Left renal pelvis (tissue), 4 donors: ENCODE data around the gene NELFB. TPM values are rescaled to one million over a fixed set of nuclear protein-coding genes. Genes with fewer than 3 reads are reported as not detected.

Experiments used
- DNase-seq, 4 donors: peaks; one replicate each; pipeline ENCODE4 v3.0.0-alpha.2; 2013; ENCODE audit warnings: low read depth in 4 of 4, low spot score in 3 of 4
- polyA plus RNA-seq, 4 donors: library from polyadenylated mRNA; unstranded; fragments of 120-200 nt; gene quantifications; one replicate each; pipeline ENCODE4 v1.2.1, GENCODE V29; 2013; ENCODE audit not compliant: insufficient read length in 4 of 4

Gene NELFB
- polyA plus RNA-seq, 4 donors, result 44.5 to 56.7 (median 50.4) TPM

DNA sequence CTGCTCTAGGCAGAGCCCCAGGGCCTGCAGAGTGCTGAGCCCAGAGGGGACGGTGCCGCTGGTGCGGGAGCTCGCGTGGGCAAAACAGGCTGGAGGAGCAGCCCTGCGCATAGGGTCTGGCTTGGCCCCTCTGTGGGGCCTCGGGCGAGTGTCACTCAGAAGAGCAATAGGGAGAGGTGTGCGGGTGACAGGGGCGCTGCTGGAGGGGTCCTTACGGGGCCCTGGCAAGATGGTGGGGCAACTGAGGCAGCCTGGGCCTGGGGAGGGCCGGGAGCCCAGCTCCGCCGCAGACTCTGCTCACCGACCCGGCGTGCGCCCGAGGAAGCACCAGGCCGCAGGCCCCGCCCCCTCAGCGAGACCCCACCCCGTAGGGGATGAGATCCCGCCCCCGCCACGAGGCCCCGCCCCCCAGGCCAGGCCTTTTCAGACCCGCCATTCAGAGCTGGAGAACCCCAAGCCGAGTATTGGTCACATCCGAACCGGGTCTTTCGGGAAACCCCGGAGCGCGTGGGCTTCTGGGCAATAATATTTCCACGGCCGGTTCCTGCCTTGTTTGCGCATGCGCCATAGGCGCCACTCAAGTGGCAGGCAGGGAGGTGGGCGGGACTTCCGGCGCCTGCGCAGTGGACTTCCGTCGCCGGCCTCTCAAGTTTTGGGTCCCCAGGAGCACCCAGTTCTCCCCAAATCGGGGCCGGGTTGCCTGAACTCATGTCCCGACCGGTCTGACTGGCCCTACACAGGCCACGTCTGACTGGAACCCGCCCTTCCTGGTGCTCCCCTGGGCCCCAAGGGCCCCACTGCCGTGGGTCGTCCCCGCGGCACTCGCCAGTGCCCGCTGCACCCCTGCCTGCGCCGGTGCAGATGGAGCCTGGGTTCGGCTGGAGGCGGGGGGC lies 31.8 kb upstream of the NELFB start:
- DNase-seq, result peak; percentile 90 to 95 (median 94)

DNA sequence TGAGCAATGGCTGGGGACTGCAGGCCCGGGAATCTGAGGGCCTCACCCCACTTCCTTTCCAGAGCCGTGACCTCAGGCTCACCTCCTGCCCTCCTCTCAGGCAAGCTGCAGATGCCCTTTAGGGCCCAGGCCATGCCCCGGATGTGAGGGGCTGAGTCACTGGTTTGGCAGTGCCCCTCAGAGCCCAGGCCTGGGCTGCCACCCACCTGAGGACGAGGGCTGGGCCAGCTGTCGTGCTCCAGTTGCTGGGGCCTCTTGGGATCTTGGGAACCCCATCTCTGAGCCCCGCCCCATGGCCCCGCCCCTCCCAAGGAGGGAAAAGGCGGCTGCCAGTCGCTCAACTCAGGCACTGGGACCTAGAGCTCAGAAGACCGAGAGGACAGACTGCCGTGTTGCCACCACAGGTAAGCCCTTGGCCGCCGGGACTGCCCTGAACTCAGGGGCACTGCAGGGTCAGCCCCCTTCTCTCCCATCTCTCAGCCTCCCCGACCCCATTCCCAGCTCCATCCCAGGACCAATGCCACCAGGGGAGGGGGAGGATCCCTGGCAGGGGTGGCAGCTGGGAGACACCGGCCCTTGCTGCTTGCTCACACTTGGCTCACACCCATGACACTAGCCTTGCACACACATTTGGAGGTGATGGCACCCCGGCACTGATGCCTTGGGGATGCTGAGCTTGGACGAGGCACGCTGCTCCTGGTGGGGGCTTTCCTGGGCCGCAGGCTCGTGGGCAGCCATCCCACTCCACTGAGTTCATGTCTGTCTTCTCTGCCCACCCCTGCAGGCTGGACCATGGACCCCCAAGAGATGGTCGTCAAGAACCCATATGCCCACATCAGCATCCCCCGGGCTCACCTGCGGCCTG lies 30.1 kb upstream of the NELFB start, which contains the start of gene CYSRT1:
Gene CYSRT1 (plus strand): TSS at position 345 of the 865 bp plus-strand sequence. CDS start 448 bp downstream, at position 793.
- no peak for DNase-seq

DNA sequence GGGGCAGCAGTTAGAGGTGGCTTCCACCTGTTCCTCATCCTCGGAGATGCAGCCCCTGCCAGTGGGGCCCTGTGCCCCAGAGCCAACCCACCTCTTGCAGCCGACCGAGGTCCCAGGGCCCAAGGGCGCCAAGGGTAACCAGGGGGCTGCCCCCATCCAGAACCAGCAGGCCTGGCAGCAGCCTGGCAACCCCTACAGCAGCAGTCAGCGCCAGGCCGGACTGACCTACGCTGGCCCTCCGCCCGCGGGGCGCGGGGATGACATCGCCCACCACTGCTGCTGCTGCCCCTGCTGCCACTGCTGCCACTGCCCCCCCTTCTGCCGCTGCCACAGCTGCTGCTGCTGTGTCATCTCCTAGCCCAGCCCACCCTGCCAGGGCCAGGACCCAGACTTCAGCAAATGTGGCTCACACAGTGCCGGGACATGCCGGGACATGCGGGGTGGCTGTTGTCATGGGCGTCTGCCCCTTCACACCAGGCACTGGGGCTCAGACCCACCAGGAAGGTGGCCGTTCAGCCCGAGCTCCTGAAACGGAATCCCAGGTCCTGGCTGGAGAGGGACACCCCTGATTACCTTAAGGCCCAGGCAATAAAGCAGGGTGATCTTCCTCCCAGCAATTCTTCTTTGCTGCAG lies 29.3 kb upstream of the NELFB start:
- no peak for DNase-seq

DNA sequence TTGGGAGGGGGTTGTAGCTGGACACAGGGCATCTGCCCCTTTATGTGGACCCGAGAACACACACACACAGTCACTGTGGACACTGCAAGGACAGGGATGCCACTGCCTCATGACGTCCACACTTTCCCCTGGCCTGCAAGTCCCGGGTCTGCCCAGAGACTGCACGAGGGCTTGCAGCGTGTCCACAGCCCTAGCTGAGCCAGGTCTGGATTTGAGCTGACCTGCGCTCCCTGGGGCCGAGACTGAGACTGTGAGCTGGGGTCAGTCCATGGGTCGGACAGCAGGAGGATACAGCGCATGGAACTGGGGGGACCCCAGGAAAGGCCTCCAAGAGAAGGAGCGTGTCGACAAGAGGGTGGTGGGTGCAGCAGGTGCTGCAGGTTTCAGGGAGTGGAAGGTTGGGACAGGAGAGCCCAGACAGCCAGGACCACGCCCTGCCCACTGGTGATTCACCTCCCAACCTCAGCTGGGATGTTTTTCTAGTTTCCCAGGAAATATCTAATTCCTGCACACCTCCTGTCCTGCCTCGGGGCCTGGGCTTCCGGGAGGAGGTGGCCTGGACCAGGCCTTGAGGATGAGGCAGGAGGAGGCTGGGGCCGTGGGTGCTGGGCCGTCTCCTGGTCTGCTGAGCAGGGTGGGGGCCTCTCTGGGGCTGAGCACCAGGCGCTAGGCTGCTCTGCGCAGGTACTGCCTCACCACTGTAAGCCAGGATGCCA lies 28.6 kb upstream of the NELFB start:
- DNase-seq, result no peak

DNA sequence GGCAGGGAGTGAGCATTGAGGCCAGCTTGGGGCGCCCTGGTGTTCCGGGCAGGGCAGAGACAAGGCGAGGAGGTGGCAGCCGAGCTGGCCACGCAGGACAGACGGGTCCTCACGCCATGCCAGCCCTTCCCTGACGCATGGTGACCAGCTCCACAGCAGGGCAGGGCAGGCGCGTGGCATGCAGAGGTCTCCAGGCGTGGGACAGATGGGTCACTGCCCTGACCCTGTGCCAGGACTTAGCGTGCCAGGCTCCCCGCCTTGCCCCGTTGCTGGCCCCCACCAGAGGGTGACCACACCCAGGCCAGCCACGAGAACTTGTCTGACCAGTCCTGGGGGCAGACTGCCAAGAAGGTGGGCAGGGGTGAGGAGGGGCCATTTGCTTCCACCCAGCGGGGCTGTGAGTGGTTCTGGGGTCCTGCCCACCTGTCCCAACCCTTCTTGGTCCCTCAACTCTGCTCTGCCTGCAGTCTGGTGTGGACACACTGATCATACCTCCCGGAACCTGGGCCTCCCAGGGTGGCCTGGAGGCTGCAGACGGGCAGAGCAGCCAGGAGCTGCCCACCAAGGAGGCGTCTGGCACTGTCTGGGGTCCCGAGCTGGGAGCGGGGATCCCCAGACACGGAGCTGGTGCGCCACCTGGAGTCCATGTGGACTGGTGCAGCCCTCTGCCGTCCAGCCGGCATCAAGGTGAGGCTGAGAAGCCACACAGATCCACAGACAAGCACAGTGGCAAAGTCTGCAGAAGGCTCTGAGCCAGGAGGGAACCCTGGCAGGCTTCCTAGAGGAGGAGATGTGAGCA lies 27.9 kb upstream of the NELFB start, which contains the start of gene RNF224:
Gene RNF224 (plus strand): TSS at position 449 of the 799 bp plus-strand sequence. CDS start 834 bp downstream, outside the sequence.
- DNase-seq, result peak in 1 of 4 donors; percentile 60

DNA sequence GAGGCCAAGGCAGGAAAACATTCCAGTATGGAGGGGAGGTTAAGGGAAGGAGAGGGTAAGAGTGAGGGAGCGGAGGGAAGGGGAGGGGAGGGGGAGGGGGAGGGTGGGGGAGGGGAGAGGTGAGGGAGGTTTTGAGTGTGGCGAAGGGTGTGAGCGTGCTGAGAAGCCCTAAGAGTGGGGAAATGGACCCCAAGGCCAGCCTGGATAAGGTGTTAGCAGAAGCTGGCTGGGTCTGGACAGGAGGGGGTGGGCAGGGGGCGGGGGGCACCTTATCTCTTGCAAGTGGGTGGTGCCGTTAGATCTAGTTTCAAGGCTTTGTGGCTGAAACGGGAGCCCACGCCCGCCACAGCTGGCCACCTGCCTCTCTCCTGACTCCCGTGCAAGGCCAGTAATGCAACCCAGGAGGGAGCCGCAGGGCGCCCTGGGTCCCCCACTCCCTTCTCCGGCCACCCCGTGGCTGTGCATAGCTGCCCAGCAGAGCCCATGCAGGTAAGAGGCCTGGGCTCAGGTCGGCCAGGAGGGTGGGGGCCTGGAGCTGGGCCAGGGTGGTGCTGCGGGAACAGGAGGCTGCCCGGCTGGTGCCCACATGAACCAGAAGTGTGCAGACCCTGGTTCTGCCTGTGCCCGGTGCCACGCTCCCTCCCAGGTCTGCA lies 27.1 kb upstream of the NELFB start:
- no peak for DNase-seq

DNA sequence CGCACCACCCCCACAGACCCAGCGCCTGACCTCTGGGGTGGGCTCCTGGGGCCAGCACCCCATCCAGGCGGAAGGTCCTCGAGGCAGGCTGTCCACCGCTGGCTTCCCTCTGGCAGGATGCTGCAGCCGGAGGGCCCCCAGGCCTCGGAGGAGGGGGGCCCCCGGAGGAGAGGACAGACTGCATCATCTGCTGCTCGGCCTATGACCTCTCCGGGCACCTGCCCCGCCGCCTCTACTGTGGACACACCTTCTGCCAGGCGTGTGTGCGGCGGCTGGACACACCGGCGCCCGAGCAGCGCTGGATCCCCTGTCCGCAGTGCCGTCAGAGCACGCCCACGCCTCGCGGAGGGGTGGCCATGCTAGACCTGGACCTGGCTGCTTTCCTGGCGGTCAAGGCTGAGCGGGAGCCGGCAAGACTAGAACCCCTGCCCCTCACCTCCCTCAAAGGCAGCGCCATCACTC lies 26.6 kb upstream of the NELFB start:
- no peak for DNase-seq

DNA sequence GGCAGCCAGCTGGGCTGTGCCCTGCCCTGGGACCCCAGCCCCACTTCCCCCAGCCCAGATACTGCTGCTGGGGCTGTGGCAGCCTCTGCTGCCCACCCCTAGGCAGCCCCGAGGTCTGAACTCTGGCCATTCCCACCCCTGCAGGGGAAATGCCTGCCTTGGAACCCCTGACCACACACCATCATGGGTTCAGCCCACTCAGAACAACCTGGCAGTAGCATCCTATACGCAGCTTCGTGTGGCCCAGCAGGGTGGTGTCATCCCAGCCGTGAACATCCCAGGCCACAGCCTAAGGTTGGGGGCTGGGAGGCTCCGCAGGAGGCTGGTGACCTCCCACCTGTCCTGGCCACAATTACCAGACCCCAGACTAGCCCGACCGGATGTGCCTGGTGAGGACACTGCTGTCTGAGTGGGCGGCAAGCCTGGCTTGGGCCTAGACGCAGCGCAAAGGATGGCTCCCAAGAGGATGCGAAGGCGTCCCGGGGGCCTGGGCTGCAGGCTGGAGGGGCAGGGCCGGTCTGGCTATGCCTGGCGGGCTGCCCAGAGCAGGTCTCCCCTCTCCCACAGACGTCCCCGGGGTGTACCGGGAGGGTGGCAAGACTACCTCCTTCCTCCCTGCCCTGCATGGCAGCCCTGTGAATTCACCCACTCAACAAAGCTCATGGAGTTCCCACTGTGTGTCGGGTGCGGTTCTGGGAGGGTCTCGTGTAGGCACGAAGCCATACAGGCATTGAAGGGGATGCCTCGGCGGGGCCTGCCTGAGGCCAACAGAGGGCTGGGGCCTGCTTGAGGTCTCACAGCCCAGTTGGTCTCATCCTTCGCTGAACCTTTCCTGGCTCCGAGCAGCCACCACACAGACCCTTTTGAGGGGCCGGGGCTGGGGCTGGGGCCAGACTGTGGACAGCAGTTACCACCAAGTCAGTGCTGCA lies 25.9 kb upstream of the NELFB start:
- DNase-seq, result no peak

DNA sequence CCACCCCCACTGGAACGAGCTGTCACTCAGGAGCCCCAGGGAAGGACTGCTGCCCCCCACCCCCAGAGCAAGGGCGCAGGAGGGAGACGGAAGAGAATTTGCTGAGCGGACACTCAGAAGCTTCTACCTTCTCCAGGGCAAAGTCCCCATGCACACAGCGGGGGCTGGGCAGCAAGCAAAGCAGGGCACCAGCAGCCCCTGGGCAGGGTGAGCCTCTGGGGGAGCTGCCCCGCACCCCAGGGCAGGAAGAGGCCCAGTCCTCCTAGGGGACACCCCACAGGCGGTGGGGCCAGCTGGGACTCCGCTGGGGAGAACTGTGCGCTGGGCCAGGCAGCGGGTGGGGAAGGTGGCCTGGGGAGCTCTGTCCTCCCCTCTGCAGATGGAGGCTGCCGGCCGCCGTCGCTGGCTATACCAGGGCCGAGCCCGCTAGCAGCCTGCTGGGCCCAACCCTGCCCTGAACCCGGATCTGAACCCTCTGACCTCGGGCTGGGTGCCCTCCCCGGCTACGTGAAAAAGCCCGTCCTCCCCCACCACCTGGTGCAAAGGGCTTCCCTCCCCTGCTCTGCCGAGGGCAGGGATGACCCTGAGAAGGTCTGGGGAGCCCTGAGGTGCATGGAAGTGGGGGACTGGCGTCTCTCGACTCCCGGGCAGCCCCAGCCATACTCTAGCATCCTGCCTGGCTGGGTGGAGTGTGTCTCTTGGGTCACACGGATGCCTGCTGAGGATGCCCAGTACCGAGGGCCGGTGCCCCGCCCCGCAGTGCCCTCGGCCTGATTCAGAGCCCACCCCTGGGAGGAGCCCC lies 25.0 kb upstream of the NELFB start:
- DNase-seq, result no peak

DNA sequence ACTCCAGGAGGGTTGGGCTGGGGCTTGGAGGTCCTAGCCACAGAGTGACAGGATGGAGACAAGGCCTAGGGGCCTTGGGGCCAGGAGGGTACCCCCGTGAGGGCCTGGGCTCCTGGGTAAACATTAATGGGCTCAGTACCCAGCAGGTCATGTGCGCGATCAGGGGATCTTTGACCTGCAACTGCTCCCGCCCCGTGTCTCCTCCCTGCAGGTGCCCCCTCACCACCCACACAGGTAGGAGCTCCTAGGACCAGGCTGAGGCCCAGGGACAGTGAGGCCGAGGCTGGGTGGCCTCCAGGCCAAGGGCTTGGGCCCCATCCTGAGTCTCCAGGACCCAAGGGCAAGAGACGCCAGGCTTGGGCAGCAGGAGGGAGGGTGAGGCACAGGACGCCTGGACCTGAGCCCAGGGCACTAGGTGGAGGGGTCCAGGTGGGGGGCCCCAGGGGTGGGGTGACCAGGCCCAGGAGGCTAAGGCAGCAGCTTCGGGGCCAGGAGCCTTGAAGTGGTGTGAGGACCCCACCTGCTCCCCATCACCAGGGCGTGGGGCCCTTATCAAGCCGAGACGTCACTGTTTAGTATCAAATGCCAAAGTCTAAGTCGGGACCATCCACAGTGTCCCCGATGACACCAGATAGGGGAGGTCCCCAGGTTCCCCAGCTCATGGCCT lies 24.3 kb upstream of the NELFB start, which contains the start of gene SLC34A3:
Gene SLC34A3 (plus strand): TSS at position 197 of the 667 bp plus-strand sequence. CDS start 802 bp downstream, outside the sequence.
- DNase-seq, result no peak

DNA sequence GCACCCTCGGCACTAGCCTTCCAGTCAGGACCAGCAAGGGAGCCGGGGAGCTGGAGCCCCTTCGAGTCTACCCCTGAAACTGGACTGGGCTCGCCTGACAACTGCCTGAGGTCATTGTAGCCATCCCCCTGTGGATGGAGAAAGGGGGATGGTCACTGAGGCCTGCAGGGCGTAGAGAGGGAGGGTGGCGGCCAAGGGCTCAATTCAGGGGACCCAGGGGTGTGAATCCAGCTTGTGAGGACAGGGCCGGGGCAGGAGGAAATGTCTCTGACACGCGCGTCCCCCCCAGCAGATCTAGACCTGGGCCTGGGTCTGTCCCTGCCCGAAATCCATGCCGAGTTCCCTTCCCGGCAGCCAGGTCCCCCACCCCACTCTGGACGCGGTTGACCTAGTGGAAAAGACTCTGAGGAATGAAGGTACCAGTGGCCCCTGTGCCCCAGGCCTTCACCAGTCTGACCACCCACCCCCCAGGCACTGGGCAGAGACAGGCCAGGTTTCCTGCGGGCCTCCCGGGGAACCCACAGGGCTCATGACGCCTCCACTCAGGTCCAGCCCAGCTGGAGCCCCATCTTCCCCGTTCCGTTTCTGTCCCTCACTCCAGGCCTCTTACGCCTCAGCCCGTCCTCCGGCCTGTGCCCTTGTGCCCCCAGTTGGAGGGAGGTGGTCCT lies 23.6 kb upstream of the NELFB start:
- DNase-seq, result no peak

DNA sequence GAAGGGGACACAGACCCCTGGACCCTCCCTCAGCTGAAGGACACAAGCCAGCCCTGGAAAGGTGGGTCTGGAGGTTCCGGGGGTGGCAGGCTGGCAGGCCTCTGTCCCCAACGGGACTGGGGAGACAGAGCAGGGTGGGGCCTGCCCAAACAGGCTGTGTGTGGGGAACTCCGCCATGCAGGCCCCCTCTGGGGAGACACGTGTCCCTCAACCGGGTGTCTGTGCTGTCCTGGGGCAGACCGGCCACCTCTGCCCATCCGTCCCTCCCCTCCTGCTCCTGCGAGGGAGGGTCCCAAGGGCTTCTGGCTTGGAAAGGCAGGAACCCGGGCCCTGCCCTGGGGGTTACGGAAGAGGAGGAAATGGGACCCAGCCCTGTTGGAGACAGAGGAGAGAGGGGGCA lies 23.0 kb upstream of the NELFB start:
- no peak for DNase-seq

DNA sequence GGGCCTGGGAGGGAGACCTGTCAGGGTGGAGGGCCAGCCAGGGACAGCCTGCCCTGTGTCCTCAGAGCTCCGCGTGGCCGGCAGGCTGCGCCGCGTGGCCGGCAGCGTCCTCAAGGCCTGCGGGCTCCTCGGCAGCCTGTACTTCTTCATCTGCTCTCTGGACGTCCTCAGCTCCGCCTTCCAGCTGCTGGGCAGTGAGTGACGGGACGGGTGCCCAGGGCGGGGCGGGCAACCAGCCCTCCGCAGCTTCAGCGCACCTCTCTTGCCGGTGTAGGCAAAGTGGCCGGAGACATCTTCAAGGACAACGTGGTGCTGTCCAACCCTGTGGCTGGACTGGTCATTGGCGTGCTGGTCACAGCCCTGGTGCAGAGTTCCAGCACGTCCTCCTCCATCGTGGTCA lies 22.6 kb upstream of the NELFB start:
- DNase-seq, result no peak

DNA sequence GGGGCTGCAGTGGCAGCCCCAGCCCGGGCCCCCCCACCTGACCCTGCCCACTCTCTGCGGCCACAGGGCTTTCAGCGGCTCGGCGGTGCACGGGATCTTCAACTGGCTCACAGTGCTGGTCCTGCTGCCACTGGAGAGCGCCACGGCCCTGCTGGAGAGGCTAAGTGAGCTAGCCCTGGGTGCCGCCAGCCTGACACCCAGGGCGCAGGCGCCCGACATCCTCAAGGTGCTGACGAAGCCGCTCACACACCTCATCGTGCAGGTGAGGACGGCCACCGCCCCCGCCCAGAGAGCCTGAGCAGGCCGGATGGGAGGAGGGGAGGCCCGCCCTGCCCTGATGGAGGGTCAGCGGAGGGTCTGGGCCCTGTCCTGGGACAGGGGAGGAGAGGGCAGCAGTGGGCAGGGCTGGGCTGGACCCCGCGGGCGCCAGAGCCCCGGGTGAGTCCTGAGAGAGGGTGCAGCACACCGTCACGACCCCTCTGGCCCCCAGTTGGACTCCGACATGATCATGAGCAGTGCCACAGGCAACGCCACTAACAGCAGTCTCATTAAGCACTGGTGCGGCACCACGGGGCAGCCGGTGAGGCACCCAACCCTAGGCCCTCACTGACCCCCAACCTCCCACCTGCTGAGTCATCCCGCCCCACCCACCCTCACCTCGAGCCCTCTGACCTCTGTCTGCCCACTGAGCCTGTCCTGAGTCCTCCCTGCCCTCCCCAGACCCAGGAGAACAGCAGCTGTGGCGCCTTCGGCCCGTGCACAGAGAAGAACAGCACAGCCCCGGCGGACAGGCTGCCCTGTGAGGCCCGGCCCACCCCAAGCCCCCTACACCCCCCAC lies 21.8 kb upstream of the NELFB start:
- no peak for DNase-seq
